Stimulated activated CD4-positive, alpha-beta T cell treated with anti-CD3 and anti-CD28 coated beads, Interleukin-15, amount 100 ng/mL, for 24 hours (primary cell): ENCODE data around the gene SLC9B1.

Source experiments
- DNase-seq: peaks from one replicate; pipeline ENCODE4 v3.0.0-alpha.2; 2020

The SLC9B1 gene

GRCh38 chr4:103019308-103020124 lies at the start of gene SLC9B1:
TSS of gene SLC9B1 (minus strand) at chr4:103019705. CDS start at chr4:102991711, 27,994 bp downstream.
- DNase-seq: peak; percentile 97

- DNase-seq: no peak
These were observed 48.5 kb upstream of the SLC9B1 start for GRCh38 chr4:103067841-103068547.

- DNase-seq: no peak
These were observed 41.1 kb upstream of the SLC9B1 start for GRCh38 chr4:103060453-103061148.

GRCh38 chr4:103054030-103054429 lies 34.5 kb upstream of the SLC9B1 start:
- no peak for DNase-seq

GRCh38 chr4:103052779-103053178 lies 33.3 kb upstream of the SLC9B1 start:
- DNase-seq: no peak

- no peak for DNase-seq
These were observed 32.6 kb upstream of the SLC9B1 start for GRCh38 chr4:103052145-103052544.

- no peak for DNase-seq
These were observed 31.4 kb upstream of the SLC9B1 start for GRCh38 chr4:103050736-103051436.

- DNase-seq: peak; percentile 32
These were observed 27.1 kb upstream of the SLC9B1 start for GRCh38 chr4:103046416-103047290.

- no peak for DNase-seq
These were observed 24.7 kb upstream of the SLC9B1 start for GRCh38 chr4:103044183-103044582.

GRCh38 chr4:103036169-103036568 lies 16.7 kb upstream of the SLC9B1 start:
- DNase-seq: no peak

GRCh38 chr4:103032574-103032973 lies 13.1 kb upstream of the SLC9B1 start:
- no peak for DNase-seq

GRCh38 chr4:103030791-103031190 lies 11.3 kb upstream of the SLC9B1 start:
- no peak for DNase-seq

GRCh38 chr4:103029300-103029699 lies 9.8 kb upstream of the SLC9B1 start:
- DNase-seq: no peak

- DNase-seq: no peak
These were observed 7.4 kb upstream of the SLC9B1 start for GRCh38 chr4:103026868-103027267.

GRCh38 chr4:103024996-103025395 lies 5.5 kb upstream of the SLC9B1 start:
- no peak for DNase-seq

- DNase-seq: no peak
These were observed 1.6 kb upstream of the SLC9B1 start for GRCh38 chr4:103021120-103021519.

GRCh38 chr4:103018391-103019307 lies 856 bp downstream of the SLC9B1 start:
- DNase-seq: peak; percentile 6

GRCh38 chr4:103012551-103012950 lies 7.0 kb downstream of the SLC9B1 start:
- no peak for DNase-seq

GRCh38 chr4:103012060-103012459 lies 7.4 kb downstream of the SLC9B1 start:
- no peak for DNase-seq

- DNase-seq: no peak
These were observed 8.0 kb downstream of the SLC9B1 start for GRCh38 chr4:103011378-103012025.
